ENCODE measurements around the gene MRPS7.
A peak's percentile ranks its signal among the peaks of the same experiment; 100 is the strongest.

Gene MRPS7

GRCh38 chr17:75265614-75266315 lies 4.1 kb downstream of the MRPS7 start:
- no peak overlapping the region for H3K27ac ChIP-seq
- intact Hi-C loops (cut with DNase I; ENCODE audit: low total_unique reads), result no loop called here

GRCh38 chr17:75266316-75267152 lies 4.9 kb downstream of the MRPS7 start:
- TF ChIP-seq, protein P1, sequence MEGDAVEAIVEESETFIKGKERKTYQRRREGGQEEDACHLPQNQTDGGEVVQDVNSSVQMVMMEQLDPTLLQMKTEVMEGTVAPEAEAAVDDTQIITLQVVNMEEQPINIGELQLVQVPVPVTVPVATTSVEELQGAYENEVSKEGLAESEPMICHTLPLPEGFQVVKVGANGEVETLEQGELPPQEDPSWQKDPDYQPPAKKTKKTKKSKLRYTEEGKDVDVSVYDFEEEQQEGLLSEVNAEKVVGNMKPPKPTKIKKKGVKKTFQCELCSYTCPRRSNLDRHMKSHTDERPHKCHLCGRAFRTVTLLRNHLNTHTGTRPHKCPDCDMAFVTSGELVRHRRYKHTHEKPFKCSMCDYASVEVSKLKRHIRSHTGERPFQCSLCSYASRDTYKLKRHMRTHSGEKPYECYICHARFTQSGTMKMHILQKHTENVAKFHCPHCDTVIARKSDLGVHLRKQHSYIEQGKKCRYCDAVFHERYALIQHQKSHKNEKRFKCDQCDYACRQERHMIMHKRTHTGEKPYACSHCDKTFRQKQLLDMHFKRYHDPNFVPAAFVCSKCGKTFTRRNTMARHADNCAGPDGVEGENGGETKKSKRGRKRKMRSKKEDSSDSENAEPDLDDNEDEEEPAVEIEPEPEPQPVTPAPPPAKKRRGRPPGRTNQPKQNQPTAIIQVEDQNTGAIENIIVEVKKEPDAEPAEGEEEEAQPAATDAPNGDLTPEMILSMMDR (IDR thresholded peaks at IDR 0.05), result no peak
- no peak overlapping the region for H3K27ac ChIP-seq
- peaks cover 1 to 32% (median 16%) of the 10 kb centered on the region in 4 donors for H3K4me1 ChIP-seq
- no peaks in the 10 kb centered on the region for H3K27me3 ChIP-seq
- DNase-seq, result no peak
- H3K36me3 ChIP-seq, result peaks cover 18 to 47% (median 23%) of the 10 kb centered on the region in 3 donors
- intact Hi-C loops (cut with DNase I; ENCODE audit: low total_unique reads), result no loop called here
- H3K4me3 ChIP-seq, result no peak overlapping the region
- no peaks in the 10 kb centered on the region for H3K9me3 ChIP-seq

More at GRCh38 chr17:75265614-75266315, 4.1 kb downstream of the MRPS7 start:
- TF ChIP-seq, protein P1 (IDR thresholded peaks at IDR 0.05), result no peak
- DNase-seq, result no peak
- Histone ChIP-seq H3K4me1 (peaks cover 6 to 35% (median 17%) of the 10 kb centered on the region in 4 donors), H3K9me3 (no peaks in the 10 kb centered on the region), H3K4me3 (no peak overlapping the region), H3K36me3 (peaks cover 18 to 47% (median 23%) of the 10 kb centered on the region in 3 donors), H3K27me3 (no peaks in the 10 kb centered on the region)

GRCh38 chr17:75267153-75267410 lies 5.4 kb downstream of the MRPS7 start:
- no peaks in the 10 kb centered on the region for H3K9me3 ChIP-seq
- no peak for DNase-seq
- peaks cover 18 to 47% (median 23%) of the 10 kb centered on the region in 3 donors for H3K36me3 ChIP-seq
- no peak overlapping the region for H3K4me3 ChIP-seq
- TF ChIP-seq, protein P1 (IDR thresholded peaks at IDR 0.05), result no peak
- intact Hi-C loops (cut with DNase I; ENCODE audit: low total_unique reads), result no loop called here
- no peaks in the 10 kb centered on the region for H3K27me3 ChIP-seq
- H3K4me1 ChIP-seq, result peaks cover 0 to 36% (median 20%) of the 10 kb centered on the region in 4 donors
- no peak overlapping the region for H3K27ac ChIP-seq

DNA sequence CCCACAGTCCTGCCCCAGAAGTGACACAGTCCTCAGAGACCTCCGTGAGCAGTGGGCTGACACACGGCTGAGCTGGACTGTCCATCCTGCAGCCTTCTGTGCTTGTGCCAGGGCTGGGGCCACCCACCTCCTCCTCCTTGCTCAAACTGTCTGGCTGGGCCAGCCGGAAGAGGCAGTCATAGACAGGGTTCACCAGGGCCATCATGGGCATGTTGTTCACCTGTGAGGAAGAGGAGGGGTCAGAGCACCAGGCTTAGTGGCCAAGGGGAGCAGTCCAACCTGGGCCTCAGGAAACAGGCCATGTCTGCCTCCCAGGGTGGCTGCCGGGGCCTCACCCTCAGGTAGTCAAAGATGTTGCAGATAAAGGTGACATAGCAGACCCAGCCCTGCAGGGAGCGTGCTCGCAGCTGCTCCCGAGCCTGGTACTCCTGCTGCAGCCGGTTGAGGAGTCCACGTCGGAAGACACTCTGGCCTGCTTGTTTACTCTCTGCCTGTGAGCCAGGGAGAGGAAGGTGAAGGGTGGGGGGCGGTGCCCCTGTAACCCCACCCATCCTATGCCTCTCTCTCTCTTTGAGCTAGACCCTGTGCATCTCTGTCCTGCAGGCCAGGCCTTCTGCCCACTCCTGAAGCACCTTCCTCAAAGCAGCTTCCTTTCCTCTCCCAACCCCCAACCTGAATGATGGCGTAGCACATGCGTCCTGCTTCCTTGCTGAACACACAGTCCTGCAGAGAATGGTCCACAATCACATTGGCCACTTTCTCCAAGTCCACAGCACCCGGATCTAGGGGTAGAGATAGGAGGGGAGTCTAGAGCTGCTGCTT lies 5.9 kb downstream of the MRPS7 start:
- no peak overlapping the region for H3K27ac ChIP-seq
- peaks cover 0 to 36% (median 23%) of the 10 kb centered on the region in 4 donors for H3K4me1 ChIP-seq
- TF ChIP-seq, protein P1 (IDR thresholded peaks at IDR 0.05), result no peak
- H3K9me3 ChIP-seq, result no peaks in the 10 kb centered on the region
- DNase-seq, result no peak
- H3K36me3 ChIP-seq, result peaks cover 18 to 47% (median 23%) of the 10 kb centered on the region in 3 donors
- intact Hi-C loops (cut with DNase I; ENCODE audit: low total_unique reads), result no loop called here
- H3K4me3 ChIP-seq, result no peak overlapping the region
- H3K27me3 ChIP-seq, result no peaks in the 10 kb centered on the region

DNA sequence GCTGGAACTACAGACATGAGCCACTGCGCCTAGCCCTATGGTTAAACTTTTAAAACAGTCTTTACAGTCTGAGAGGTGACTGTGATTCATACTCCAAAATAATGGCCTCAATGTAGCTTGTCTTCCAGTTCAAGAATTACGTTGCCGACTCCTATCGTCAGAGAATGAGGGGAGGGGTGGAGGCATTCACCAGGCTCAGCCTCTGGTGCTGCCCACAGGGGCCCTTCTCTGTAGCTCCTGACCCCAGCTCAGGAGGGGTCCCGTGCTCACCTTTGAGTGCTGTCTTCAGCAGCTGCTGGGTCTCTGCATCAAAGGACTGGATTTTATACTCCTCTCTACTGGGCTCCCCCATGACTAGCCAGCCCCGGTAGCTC lies 8.2 kb downstream of the MRPS7 start:
- Histone ChIP-seq H3K9me3 (no peaks in the 10 kb centered on the region), H3K36me3 (peaks cover 18 to 28% (median 18%) of the 10 kb centered on the region in 3 donors), H3K27me3 (no peaks in the 10 kb centered on the region), H3K4me3 (peak overlapping the region; percentile 97 to 98), H3K27ac (peak overlapping the region; percentile 99 to 100), H3K4me1 (peaks cover 0 to 38% (median 21%) of the 10 kb centered on the region in 4 donors)
- DNase-seq, result no peak
- TF ChIP-seq, protein P1 (IDR thresholded peaks at IDR 0.05), result no peak
- intact Hi-C loops (cut with DNase I; ENCODE audit: low total_unique reads), result no loop called here

All from tibial artery (tissue), 4 donors.